Heart right ventricle (tissue), 16 donors: Measurements from ENCODE around the gene APEX1. TPM values are rescaled to one million over a fixed set of nuclear protein-coding genes. Genes with fewer than 3 reads are reported as not detected.

Source experiments
- ATAC-seq, 8 donors: fragments of 200-7000 bp; cut with Tn5 transposase; one replicate each; pipeline ENCODE4 v1.9.1; 2020; ENCODE audit warnings: mild to moderate bottlenecking in 8 of 8, moderate library complexity in 8 of 8, moderate number of reproducible peaks in 1 of 8
- DNase-seq, 2 donors: peaks; one replicate each; pipeline ENCODE4 v3.0.0-alpha.2; 2020
- H3K27ac ChIP-seq, 10 donors: fragments of 200-600 bp; sonication (generic) in 2 of 10; one replicate each; pipeline versions ENCODE4 v1.5.0 to v1.8.0; 2020 to 2022; ENCODE audit warnings: mild to moderate bottlenecking in 3 of 10
- H3K27me3 ChIP-seq, 7 donors: fragments of 200-600 bp; one replicate each; pipeline ENCODE4 v1.8.0; 2021 to 2022; ENCODE audit warnings: mild to moderate bottlenecking in 2 of 7
- H3K36me3 ChIP-seq, 9 donors: fragments of 200-600 bp; sonication (generic) in 1 of 9; one replicate each; pipeline versions ENCODE4 v1.5.0 to v1.8.0; 2020 to 2022; ENCODE audit warnings: mild to moderate bottlenecking in 2 of 9
- H3K4me1 ChIP-seq, 9 donors: fragments of 200-600 bp; sonication (generic) in 1 of 9; one replicate each; pipeline versions ENCODE4 v1.5.0 to v1.8.0; 2020 to 2022; ENCODE audit warnings: mild to moderate bottlenecking in 4 of 9
- H3K4me3 ChIP-seq, 10 donors: fragments of 200-600 bp; sonication (generic) in 2 of 10; one replicate each; pipeline versions ENCODE4 v1.5.0 to v1.8.0; 2020 to 2022; ENCODE audit warnings: mild to moderate bottlenecking in 7 of 10, moderate library complexity in 2 of 10
- H3K9me3 ChIP-seq, 11 donors: fragments of 200-600 bp in 10 of 11; sonication (generic) in 2 of 11; one replicate each; pipeline versions ENCODE4 v1.5.0 to v1.8.0; 2013 to 2022; ENCODE audit warnings: mild to moderate bottlenecking in 2 of 11, control low read depth in 1 of 11, moderate library complexity in 1 of 11
- CTCF ChIP-seq, 9 donors: fragments of 200-600 bp; sonication (generic) in 2 of 9; IDR thresholded peaks; one replicate each; pipeline versions ENCODE4 v1.5.0 to v1.8.0; 2021 to 2022; ENCODE audit warnings: antibody characterized with exemption in 9 of 9, mild to moderate bottlenecking in 5 of 9, moderate library complexity in 1 of 9
- WGBS, 2 donors: extraction: QIAGEN DNeasy Blood & Tissue Kit; methylation state at CpG; one replicate each; pipeline ENCODE4 v1.1.7; 2013; ENCODE audit warnings: inconsistent platforms in 1 of 2; 5-methylcytosine and 5-hydroxymethylcytosine counted together
- intact Hi-C, 10 donors: fragments of 100-400 bp; cut with DNase I; formaldehyde crosslinking; loops; one replicate each; pipeline versions ENCODE4 v1.11.1 to v1.14.2; 2022
- polyA plus RNA-seq, 2 donors: library from polyadenylated mRNA; stranded (reverse); fragments of 200-250 nt; gene quantifications; one replicate each; pipeline ENCODE4 v1.2.3, GENCODE V29; 2013
- total RNA-seq, 10 donors: library from RNA; stranded (reverse); fragmentation: NEBNext Ultra II Directional in 3 of 10; extraction: Animal tissue kit (Norgen Biotek cat#: 25700) in 3 of 10; gene quantifications; one replicate each; pipeline versions ENCODE4 v1.2.1 to v1.2.4, GENCODE V29; 2021 to 2023
- donor health status: Arrhythmogenic right ventricular cardiomyopathy.
- donor health status: ischemic (EF 13 %, LVEDD 7.1; RV severe dilation, severe dysfunction).
- donor health status: healthy with polysubstance abuse.
- donor health status: DM: no; HTN: yes; CAD: no.
- donor health status: DM: no; HTN: no; CAD: no.
- donor health status: ischemic (EF 25% LVEDD 6.9; RV normal size, moderate dysfunction).
- donor health status: ischemic (EF 25% LVEDD 5.7; RV mildly dilated, moderate dysfunction).
- donor health status: healthy.
- donor health status: DM: yes; HTN: yes; CAD: no.
- donor health status: Ischemic cardiomyopathy.
- donor health status: ischemic (EF 35%, LVEDD 5.7; RV mildly dilated, moderate dysfunction).
- donor health status: nonischemic (EF 11% LVEDD 7.7; RV severe dilation, severe dysfunction).
- donor health status: DM: yes; HTN: yes; CAD: no.
- donor health status: PGD.
- donor health status: ischemic (EF 29% LVEDD 5.4; RV normal size, mild dysfunction).
- donor health status: nonischemic (EF 23%, LVEDD 6.1; RV moderate dilation, normal function).

The APEX1 gene
- total and polyA plus RNA-seq, 12 donors: 57.1 to 103 (median 70.6) TPM

DNA sequence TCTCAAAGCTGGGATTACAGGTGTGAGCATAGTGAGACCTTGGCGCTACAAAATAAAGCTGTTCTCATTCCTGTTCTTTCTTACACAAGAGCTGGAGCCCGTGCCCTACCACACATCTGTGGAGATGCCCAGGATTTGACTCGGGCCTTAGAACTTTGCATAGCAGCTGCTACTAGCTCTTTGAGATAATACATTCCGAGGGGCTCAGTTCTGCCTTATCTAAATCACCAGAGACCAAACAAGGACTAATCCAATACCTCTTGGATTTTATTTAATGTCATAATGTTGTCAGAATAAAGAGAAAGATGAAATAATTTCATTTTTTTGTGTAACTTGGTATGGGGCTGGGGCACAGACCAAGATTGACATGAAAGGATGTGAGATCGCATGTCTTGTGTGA, 21.8 kb downstream of the APEX1 start:
- ATAC-seq: no peak
- H3K4me3 ChIP-seq: no peak overlapping the region
- intact Hi-C loops: no loop called here
- WGBS, 2 donors: 63 to 67% methylated on average over 5 of the region's 5 CpGs
- peaks cover 5 to 41% (median 22%) of the 10 kb centered on the region in 9 donors for H3K4me1 ChIP-seq
- TF ChIP-seq CTCF (IDR thresholded peaks at IDR 0.05): no peak
- no peak for DNase-seq
- peak overlapping the region in 8 of 10 donors; percentile 17 to 86 (median 62) for H3K27ac ChIP-seq
- H3K9me3 ChIP-seq: no peaks in the 10 kb centered on the region
- peaks cover 0 to 67% (median 10%) of the 10 kb centered on the region in 9 donors for H3K36me3 ChIP-seq
- H3K27me3 ChIP-seq: no peaks in the 10 kb centered on the region

DNA sequence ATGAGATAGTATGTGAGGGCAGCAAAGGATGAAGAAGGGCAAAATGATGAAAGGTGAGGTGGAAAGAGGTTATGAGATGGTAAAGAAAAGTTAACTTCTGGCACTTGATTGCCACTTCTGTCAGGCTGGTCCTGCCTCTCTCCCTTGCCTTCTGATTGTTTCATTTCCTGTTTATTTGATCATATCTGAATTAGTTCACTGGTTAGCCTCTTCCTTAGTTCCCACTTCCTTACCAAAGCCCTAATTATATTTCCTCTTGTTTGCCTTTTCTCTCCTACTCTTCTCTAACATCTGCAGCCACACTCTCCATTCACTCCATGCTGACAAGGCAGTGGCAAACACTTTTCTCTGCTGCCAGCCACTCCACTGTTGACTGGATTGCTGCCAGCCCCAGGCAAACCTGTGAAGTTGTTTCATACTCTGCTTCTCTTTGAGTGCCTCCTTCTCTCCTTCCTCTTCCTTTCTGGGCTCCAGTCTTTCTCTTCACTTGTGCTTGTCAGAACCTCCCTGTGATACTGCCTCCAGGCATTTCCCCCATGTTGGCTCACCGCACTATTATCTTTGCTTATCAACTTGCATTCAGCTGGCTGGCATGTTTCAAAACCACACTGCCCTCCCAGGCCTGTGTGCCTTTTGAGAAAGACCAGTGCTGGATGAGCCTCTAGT, 22.3 kb downstream of the APEX1 start:
- Histone ChIP-seq H3K27ac (peak overlapping the region in 8 of 10 donors; percentile 17 to 86 (median 62)), H3K9me3 (no peaks in the 10 kb centered on the region), H3K27me3 (no peaks in the 10 kb centered on the region), H3K4me1 (peaks cover 5 to 36% (median 22%) of the 10 kb centered on the region in 9 donors), H3K4me3 (peak overlapping the region in 1 of 10 donors; percentile 7), H3K36me3 (peaks cover 0 to 61% (median 10%) of the 10 kb centered on the region in 9 donors)
- WGBS, 2 donors: 0 to 26% methylated on average over 1 of the region's 1 CpG
- ATAC-seq (peak; percentile 55 to 89 (median 80)), DNase-seq (peak; percentile 23 to 41)
- TF ChIP-seq CTCF (IDR thresholded peaks at IDR 0.05): no peak
- intact Hi-C loops: no loop called here

GRCh38 chr14:20478894-20479293, 23.9 kb downstream of the APEX1 start:
- ATAC-seq: no peak
- WGBS, 2 donors: 96 to 98% methylated on average over 2 of the region's 2 CpGs
- Histone ChIP-seq H3K27me3 (no peaks in the 10 kb centered on the region), H3K9me3 (no peaks in the 10 kb centered on the region), H3K4me3 (no peak overlapping the region), H3K27ac (no peak overlapping the region), H3K4me1 (peaks cover 5 to 27% (median 19%) of the 10 kb centered on the region in 9 donors), H3K36me3 (peaks cover 0 to 45% (median 10%) of the 10 kb centered on the region in 9 donors)
- no peak for DNase-seq
- TF ChIP-seq CTCF (IDR thresholded peaks at IDR 0.05): no peak
- intact Hi-C loops: no loop called here

GRCh38 chr14:20482382-20482781, 27.4 kb downstream of the APEX1 start:
- Histone ChIP-seq H3K4me1 (peaks cover under 1 to 20% (median 9%) of the 10 kb centered on the region in 9 donors), H3K36me3 (peaks cover 0 to 12% (median 0%) of the 10 kb centered on the region in 9 donors), H3K27me3 (peaks cover 0 to 4% (median 0%) of the 10 kb centered on the region in 7 donors), H3K9me3 (no peaks in the 10 kb centered on the region), H3K27ac (no peak overlapping the region), H3K4me3 (no peak overlapping the region)
- WGBS, 2 donors: 75 to 77% methylated on average over 5 of the region's 5 CpGs
- DNase-seq (no peak), ATAC-seq (no peak)
- TF ChIP-seq CTCF (IDR thresholded peaks at IDR 0.05): no peak
- intact Hi-C loops: no loop called here
